ENCODE results near the gene FAM200C. TPM values are rescaled to one million over a fixed set of nuclear protein-coding genes. Genes with fewer than 3 reads are reported as not detected.

Gene FAM200C
- total RNA-seq, 2 donors from 2014 or later = 2.7 to 6.0 TPM

DNA sequence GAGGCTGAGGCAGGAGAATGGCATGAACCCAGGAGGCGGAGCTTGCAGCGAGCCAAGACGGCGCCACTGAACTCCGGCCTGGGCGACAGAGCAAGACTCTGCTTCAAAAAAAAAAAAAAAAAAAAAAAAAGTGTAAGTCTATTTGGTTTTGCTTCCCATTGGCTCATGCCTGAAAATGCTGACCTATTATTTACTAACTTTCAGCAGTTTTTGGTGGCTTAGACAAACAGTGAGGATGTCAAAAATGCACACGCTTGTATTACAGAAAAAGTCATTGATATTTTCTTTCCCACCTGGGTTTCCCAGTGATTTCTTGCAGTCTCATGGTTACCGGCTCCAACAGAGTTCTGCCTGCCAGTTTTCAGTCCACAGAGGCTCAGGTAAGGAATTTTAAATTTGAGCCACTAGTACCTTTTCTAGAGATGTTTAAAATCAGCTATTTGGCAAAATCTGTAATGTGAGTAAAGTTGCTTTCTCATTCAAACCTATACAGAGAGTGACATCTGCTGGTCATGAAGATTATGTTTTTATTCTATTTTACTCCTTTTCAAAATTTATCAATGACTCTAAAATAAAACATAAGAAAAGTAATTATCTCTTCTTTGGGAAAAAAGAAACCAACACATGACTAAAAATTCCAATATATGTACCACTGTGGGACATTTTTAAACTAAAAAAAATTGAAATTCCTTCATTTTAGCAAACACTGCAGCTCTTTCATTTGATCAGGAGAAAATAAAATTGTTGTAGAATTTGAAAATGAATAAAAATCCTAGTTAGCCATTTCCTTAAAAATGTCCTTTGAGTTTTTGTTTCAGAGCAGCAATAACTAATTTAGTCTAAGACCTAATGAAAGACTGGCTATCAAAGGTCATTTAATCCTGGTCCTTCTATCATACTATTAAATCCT lies 8.8 kb downstream of the FAM200C start:
- ATAC-seq (ENCODE audit: insufficient number of reproducible peaks, low FRiP score, low read depth) (no peak), DNase-seq (ENCODE audit: low spot score) (no peak)
- H3K27ac ChIP-seq = no peak overlapping the region

DNA sequence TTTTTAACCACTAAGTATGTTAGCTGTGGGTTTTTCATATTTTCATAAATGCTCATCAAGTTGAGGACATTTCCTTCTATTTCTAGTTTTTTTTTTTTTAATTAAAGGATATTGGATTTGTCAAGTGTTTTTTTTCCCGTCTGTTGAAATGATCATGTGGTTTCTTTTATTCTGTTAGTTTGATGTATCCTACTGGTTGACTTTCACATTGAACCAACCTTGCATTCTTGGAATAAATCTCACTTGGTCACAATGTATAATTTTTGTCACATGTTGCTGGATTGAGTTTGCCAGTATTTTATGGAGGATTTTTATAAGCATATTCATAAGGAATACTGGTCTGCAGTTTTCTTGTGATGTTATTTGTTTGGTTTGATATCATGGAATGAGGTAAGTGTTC lies 12.4 kb downstream of the FAM200C start:
- no peaks in the 10 kb centered on the region for H3K4me1 ChIP-seq (ENCODE audit: control insufficient read depth in 1 of 2, low read depth in 2 of 2)
- DNase-seq (ENCODE audit: low spot score) = no peak
- TF ChIP-seq, protein P1, sequence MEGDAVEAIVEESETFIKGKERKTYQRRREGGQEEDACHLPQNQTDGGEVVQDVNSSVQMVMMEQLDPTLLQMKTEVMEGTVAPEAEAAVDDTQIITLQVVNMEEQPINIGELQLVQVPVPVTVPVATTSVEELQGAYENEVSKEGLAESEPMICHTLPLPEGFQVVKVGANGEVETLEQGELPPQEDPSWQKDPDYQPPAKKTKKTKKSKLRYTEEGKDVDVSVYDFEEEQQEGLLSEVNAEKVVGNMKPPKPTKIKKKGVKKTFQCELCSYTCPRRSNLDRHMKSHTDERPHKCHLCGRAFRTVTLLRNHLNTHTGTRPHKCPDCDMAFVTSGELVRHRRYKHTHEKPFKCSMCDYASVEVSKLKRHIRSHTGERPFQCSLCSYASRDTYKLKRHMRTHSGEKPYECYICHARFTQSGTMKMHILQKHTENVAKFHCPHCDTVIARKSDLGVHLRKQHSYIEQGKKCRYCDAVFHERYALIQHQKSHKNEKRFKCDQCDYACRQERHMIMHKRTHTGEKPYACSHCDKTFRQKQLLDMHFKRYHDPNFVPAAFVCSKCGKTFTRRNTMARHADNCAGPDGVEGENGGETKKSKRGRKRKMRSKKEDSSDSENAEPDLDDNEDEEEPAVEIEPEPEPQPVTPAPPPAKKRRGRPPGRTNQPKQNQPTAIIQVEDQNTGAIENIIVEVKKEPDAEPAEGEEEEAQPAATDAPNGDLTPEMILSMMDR (IDR thresholded peaks at IDR 0.05) = no peak

More for the DNA sequence above, 8.8 kb downstream of the FAM200C start:
- Histone ChIP-seq H3K27me3 (replicated peaks; ENCODE audit: insufficient read depth) (no peaks in the 10 kb centered on the region), H3K9me3 (peaks cover 12% of the 10 kb centered on the region), H3K4me1 (ENCODE audit: control insufficient read depth in 1 of 2, low read depth in 2 of 2) (no peaks in the 10 kb centered on the region), H3K36me3 (no peaks in the 10 kb centered on the region), H3K4me3 (no peak overlapping the region)
- TF ChIP-seq, protein P1 (IDR thresholded peaks at IDR 0.05) = peak; percentile 48

DNA sequence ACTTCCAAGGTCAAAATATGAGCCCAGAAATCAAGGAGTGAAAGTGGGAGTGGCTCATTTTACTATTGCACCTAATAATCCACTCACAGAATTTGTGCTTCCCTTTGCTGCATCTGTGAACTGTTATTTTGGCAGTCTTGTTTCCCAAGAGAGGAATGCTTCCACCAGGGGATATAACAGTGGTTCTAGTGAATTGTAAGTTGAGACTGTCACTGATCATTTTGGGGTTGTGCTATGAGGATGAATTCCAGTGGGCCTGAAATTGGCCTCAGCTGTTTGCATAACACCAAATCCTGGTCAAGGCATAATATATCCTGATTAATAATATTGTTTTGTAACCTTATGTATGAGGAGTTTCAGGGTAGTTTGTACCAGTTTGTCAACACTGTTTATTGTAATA lies 14.4 kb downstream of the FAM200C start:
- Histone ChIP-seq H3K27me3 (replicated peaks; ENCODE audit: insufficient read depth) (no peaks in the 10 kb centered on the region), H3K4me1 (ENCODE audit: control insufficient read depth in 1 of 2, low read depth in 2 of 2) (no peaks in the 10 kb centered on the region), H3K36me3 (no peaks in the 10 kb centered on the region), H3K9me3 (peaks cover 12% of the 10 kb centered on the region), H3K4me3 (no peak overlapping the region), H3K27ac (no peak overlapping the region)
- TF ChIP-seq, protein P1 (IDR thresholded peaks at IDR 0.05) = no peak
- DNase-seq (ENCODE audit: low spot score) (no peak), ATAC-seq (ENCODE audit: insufficient number of reproducible peaks, low FRiP score, low read depth) (no peak)

More for the DNA sequence above, 12.4 kb downstream of the FAM200C start:
- H3K9me3 ChIP-seq = peaks cover 12% of the 10 kb centered on the region
- ATAC-seq (ENCODE audit: insufficient number of reproducible peaks, low FRiP score, low read depth) = no peak
- no peaks in the 10 kb centered on the region for H3K27me3 ChIP-seq (replicated peaks; ENCODE audit: insufficient read depth)
- no peak overlapping the region for H3K4me3 ChIP-seq
- H3K36me3 ChIP-seq = no peaks in the 10 kb centered on the region
- H3K27ac ChIP-seq = no peak overlapping the region

DNA sequence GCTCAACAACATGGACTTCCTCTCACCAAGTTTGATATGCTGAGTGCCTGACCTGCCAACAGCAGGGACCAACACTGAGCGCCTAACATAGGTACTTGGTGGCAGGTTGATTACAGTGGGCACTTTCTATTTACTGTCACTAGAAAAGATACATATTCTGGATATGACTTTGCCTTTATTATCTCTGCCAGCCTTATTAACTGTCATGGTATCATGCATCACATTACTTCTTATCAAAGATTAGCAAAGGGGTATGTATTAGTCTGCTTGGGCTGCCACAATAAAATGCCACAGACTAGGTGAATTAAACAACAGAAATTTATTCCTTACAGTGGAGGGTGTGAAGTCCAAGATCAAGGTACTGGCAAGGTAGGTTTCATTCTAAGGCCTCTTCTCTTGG lies 15.2 kb downstream of the FAM200C start:
- H3K4me3 ChIP-seq = no peak overlapping the region
- H3K36me3 ChIP-seq = no peaks in the 10 kb centered on the region
- H3K9me3 ChIP-seq = peaks cover 12% of the 10 kb centered on the region
- TF ChIP-seq, protein P1 (IDR thresholded peaks at IDR 0.05) = no peak
- DNase-seq (ENCODE audit: low spot score) (no peak), ATAC-seq (ENCODE audit: insufficient number of reproducible peaks, low FRiP score, low read depth) (no peak)
- no peaks in the 10 kb centered on the region for H3K27me3 ChIP-seq (replicated peaks; ENCODE audit: insufficient read depth)
- H3K4me1 ChIP-seq (ENCODE audit: control insufficient read depth in 1 of 2, low read depth in 2 of 2) = peaks cover 0 to 1% of the 10 kb centered on the region in 2 donors
- no peak overlapping the region for H3K27ac ChIP-seq

DNA sequence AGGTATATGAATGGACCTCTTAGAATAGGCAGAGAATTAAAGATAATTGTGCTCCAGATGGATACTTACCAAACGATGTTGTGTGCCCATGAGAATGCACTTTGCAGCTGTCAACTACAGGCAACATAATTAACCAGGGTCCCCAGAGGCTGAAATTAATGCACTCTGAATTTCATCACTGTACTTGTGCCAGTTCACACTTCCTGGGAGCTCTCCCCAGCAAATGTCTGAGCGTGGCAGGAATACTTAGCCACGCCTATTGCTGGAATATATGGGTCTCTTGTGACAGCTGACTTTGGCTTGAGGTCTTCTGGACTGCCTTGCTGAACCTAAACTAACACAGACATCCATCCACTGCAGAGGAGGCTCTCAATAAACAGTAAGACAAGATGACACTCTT lies 17.5 kb downstream of the FAM200C start:
- TF ChIP-seq, protein P1 (IDR thresholded peaks at IDR 0.05) = no peak
- H3K9me3 ChIP-seq = peaks cover 5% of the 10 kb centered on the region
- H3K27me3 ChIP-seq (replicated peaks; ENCODE audit: insufficient read depth) = no peaks in the 10 kb centered on the region
- ATAC-seq (ENCODE audit: insufficient number of reproducible peaks, low FRiP score, low read depth) (no peak), DNase-seq (ENCODE audit: low spot score) (no peak)
- H3K36me3 ChIP-seq = no peaks in the 10 kb centered on the region
- no peak overlapping the region for H3K27ac ChIP-seq
- H3K4me1 ChIP-seq (ENCODE audit: control insufficient read depth in 1 of 2, low read depth in 2 of 2) = peaks cover 0 to 7% of the 10 kb centered on the region in 2 donors
- no peak overlapping the region for H3K4me3 ChIP-seq

All from thoracic aorta (tissue), 2 donors.